ENCODE measurements around the gene ODR4.
"Not testable (repeated sequence)": the region's sequence is repeated elsewhere in the genome, so short reads cannot be mapped to it uniquely, and the experiment has no call there.

GRCh38 chr1:186459161-186459560, 83.5 kb downstream of the ODR4 start:
- TF ChIP-seq, protein P1, sequence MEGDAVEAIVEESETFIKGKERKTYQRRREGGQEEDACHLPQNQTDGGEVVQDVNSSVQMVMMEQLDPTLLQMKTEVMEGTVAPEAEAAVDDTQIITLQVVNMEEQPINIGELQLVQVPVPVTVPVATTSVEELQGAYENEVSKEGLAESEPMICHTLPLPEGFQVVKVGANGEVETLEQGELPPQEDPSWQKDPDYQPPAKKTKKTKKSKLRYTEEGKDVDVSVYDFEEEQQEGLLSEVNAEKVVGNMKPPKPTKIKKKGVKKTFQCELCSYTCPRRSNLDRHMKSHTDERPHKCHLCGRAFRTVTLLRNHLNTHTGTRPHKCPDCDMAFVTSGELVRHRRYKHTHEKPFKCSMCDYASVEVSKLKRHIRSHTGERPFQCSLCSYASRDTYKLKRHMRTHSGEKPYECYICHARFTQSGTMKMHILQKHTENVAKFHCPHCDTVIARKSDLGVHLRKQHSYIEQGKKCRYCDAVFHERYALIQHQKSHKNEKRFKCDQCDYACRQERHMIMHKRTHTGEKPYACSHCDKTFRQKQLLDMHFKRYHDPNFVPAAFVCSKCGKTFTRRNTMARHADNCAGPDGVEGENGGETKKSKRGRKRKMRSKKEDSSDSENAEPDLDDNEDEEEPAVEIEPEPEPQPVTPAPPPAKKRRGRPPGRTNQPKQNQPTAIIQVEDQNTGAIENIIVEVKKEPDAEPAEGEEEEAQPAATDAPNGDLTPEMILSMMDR (conservative IDR thresholded peaks at IDR 0.05; ENCODE audit: low read length) = not testable (repeated sequence)
- TF ChIP-seq EZH2phosphoT487 (IDR thresholded peaks at IDR 0.05; ENCODE audit: borderline replicate concordance, low read depth, low read length) = not testable (repeated sequence)
